ENCODE data around the gene SRPK2.

Gene SRPK2

DNA sequence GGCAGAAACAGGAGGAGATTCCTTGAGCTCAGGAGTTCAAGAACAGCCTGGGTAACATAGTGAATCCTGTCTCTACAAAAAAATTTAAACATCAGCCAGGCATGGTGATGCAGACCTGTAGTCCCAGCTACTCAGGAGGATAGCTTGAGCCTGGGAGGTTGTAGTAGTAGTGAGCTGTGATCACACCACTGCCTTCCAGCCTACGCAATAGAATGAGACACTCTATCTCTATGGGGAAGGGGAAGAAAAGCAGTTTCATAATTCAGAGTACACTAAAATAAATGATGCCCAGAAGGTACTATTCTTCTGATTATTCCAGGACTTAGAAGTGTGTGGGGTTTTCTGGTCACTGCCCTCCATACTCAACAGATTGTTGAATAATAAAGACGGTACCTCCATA, 197.4 kb downstream of the SRPK2 start:
- DNase-seq (ENCODE audit: low read depth), result no peak

DNA sequence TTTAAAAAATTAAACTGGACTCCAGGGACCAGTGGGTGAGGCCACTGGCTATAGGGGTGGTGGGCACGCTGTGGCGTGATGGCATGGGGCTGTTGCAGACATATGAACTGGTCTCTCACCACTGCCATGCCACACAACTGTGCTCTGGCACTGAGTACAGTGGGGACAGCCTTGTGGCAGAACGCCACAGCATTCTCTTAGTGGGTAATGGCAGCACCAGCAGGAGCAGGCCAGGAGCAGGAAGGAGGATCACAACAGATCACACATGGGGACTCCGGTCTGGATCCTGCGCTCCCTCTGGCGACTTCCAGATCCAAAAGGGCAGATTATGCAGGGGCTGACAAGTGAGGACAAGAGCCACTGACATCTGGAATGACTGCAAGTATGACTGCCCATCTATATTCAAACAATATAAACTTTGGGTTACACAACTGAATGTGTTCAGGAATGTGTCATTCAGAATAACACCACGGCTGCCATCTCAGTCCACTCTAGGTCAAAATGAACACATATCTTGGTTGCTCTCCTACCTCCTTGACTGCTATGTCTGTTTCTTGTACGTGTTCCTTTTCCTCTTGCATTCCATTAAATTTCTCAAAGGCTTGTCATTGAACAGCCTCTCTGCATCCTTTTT, 198.7 kb downstream of the SRPK2 start:
- no peak for DNase-seq (ENCODE audit: low read depth)

DNA sequence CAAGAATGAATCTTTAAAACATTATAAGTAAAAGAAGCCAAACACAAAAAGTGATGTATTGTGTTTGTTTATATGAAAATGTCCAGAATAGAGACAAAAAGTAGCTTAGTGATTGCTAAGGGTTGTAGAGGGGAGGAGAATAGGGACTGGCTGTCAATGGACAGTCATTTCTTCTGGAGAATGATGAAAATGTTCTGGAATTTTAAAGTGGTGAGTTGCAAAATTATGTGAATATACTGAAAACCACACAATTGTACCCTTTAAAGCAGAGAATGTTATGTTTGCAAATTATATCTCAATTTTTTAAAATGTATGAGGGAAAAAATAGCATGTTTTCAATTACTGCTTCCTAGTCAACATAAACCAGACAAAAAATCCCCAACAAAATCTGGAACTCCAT, 200.5 kb downstream of the SRPK2 start:
- peak; percentile 49 for DNase-seq (ENCODE audit: low read depth)

DNA sequence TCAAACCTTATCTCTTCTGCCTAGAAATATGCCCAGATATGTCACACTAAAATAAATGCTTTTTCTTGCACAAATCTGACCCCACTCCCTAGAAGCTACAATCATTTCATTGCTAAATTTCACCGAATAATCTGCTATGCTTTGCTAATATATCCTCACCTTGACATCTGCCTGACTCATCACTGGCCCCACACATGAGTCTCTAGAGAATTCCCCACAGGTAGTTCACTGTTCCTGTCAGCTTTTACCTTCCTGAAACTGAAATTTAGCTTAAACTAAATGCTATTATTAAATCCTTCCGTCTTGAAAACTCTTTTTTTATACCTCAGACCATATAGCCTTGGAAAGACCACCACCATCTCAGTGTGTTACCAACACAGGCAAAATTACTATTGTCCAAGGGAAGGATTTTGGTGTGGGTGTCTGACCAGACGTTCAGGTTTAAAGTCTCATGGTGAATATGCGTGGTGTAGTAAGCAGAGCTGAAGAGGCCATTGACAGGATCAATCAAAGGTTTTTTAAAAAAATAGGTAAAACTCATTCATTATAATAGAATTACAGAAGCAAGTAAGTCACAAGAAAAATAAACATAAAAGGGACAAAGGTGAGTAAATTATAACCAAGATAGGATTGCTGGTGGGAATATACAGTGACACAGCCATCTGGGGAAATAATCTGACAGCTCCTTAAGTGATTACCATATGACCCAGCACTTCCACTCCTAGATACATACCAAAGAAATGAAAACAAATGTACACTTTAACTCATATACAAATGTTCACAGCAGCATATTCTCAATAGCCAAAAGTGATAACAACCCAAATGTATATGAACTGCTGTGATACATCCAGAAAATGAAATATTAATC, 201.2 kb downstream of the SRPK2 start:
- DNase-seq (ENCODE audit: low read depth), result no peak

DNA sequence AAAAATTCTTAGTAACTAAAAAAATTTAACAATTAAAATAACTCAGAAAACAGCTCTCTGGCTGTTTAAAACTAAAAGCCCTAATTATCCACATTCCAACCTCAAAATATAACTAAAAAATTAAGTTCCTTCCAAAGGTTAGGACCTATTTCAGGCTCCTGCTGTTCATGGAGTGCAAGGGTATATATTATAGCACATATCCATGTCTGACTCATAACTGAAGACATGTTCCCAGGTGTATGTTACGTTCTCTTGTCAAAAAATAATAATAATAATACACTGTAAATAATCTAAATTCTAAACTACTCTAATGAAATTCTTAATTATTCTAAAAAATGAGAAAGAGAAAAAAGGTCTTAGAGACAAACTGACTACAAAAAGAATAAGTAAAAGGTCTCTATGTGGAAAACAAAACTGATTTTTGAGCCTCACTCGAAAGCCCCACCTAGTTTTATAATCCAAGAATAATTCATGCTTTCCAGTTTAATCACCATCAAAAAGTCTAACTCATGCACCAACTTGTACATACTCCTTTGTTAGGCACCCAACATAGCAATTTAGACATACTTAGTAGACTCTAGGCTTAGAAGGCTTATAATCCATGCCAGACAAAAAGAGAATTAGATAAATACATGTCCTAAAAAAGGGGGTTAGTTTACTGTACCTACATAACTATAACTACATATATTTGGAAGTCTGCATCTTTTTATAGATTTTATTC, 203.3 kb downstream of the SRPK2 start:
- no peak for DNase-seq (ENCODE audit: low read depth)

DNA sequence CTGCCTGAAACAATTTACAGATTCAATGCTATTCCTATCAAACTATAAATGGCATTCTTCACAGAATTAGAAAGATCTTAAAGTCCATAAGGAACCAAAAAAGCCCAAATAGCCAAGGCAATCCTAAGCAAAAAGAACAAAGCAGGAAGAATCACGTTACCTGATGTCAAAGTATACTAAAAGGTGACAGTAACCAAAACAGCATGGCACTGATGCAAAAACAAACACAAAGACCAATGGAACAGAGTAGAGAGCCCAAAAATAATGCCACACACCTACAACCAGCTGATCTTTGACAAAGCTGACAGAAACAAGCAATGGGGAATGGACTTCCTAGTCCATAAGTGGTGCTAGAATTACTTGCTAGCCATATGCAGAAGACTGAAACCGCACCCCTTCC, 208.7 kb downstream of the SRPK2 start:
- DNase-seq (ENCODE audit: low read depth), result no peak

DNA sequence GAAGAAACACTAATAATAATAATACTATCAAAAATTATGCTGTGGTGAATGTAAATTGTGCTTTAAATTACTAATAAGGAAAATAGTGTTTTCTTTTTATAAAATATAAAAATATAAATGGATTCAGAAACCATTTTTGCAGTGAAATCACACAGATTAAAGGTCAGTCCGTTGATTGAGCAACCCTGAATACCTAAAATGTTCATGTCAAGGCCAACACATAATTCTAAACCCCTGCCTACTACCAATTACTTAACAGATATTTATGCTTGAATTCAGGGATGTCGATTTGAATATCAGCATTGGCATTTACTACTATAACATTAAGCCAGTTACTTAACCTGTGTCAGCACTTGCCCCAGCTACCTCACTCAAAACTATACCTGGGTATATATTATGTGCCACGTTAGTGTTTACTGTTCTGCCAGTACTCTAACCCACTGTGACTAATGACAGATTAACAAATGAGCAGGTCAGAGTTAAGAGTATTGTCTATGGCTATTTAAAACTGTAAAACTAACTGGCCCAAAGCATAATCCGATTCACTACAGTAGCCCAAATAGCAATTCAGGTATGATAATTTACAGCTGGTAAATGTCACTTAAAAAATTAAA, 209.7 kb downstream of the SRPK2 start:
- DNase-seq (ENCODE audit: low read depth), result peak; percentile 12

DNA sequence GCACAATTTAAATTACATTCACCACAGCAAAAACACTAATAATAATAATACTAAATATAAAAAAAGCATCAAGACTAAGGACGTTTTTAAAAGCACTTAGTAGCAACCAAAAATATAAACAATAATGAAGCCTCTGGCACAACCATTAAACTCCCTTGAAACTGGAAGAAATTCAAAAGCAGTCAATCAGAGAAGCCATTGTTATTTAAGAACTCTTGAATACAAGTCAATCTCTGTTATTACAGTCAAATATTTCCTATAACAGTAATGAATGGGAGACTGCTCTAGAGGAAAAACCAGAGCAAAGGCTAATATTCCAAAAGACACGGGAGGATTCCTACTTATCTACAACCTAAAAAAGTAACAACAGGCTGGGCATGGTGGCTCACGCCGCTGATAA, 210.5 kb downstream of the SRPK2 start:
- DNase-seq (ENCODE audit: low read depth), result no peak

DNA sequence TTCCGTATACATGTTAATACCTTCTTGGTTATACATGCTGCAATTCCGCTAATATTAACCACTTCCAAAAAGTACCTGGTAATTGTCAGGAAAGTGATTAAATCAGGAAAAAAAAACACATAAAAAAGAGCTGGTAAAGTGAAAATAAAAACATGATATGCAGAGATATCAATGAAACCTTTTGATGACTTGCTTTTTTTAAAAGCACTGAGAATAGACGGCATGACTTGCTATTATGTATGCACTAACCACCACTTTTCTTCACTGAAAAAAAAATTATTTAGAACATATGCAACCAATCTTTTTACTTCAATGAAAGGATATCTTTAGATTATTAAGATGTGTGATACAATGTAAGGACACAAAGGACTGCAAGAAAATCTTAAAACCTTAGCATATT, 211.7 kb downstream of the SRPK2 start:
- DNase-seq (ENCODE audit: low read depth), result no peak

DNA sequence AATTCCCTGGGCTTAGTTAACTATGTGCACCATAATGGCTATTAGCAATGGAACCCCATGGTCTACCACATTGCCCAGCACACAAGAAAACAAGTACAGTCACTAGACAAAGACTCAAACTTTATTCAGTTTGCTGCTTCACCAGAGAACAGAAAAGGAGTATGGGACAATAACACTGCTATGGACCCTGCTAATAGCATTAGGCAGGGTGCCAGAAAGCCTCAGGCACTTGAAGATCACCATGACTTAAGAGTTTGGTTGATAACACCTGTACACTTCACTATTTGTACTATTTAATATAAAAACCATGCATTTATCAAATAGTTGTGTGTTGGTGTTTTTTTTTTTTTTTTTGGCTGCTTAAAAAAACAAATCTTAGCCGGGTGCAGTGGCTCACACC, 215.1 kb downstream of the SRPK2 start:
- DNase-seq (ENCODE audit: low read depth), result no peak

DNA sequence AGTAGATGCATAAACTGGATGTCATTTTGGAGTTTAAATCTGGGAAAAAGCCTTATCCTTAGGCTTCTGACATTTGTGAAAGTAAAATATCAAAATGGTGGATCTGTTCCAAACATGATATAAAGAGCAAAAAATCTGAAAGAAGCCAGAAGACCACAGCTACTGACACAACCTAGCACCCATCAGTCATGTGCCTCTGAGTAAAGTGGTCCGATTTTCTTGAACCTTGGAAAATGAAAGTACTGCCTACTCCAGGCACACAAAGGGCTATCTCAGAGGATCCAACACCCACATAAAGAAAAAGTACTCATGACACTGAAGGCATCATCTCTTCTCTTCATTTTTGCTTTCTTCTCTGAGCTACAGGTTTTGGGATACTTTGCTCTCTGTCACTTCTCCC, 224.0 kb downstream of the SRPK2 start:
- peak; percentile 10 for DNase-seq (ENCODE audit: low read depth)

DNA sequence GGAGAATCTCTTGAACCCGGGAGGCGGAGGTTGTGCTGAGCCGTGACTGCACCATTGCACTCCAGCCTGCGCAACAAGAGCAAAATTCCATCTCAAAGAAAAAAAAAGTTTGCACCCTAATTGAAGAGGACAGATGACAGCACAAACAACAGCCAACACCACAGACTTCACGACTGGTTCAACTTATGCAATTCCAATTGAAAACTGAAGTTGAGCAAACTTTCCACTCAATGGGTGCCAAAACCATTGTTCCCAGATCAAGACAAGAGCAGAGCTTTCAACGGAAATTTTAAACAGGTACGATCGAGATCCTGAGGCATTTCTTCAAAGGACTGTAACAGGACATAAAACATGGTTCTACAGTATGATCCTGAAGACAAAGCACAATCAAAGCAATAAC, 225.0 kb downstream of the SRPK2 start:
- DNase-seq (ENCODE audit: low read depth), result no peak

DNA sequence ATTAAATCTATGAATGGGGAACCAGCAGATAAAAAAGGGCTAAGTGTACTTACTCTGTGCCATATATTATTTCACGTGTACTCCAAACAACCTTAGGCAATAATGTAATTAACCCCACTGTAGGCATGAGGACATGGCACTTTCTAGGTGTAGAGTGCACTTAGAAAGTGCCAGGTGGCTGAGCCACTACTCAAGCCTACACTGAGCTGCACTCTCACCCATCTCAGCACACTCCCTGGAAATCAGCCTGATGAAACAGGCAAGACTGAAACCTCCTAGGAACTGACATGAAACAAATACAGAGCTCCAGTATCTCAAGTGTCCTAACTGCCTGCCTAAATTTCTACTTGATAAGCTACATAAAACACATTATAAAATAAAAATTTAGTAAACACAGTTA, 227.4 kb downstream of the SRPK2 start:
- no peak for DNase-seq (ENCODE audit: low read depth)

DNA sequence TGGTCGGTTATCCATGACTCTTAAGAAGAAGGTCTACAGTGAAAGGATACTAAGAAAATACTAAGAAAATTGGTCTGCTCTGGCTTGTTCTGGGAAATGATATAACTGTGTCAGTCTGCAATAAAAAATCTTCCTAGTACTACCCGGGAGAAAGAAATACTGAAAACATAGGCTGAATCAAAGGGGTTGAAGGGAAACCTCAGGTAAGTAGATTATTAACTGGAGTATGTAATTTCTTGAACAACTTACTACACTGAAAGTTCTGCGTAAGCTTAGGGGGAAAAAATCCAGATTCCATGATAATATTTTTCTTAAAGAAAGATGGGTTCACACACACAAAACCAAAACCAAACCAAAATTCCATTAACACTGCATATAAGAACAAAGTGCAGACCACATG, 231.4 kb downstream of the SRPK2 start:
- no peak for DNase-seq (ENCODE audit: low read depth)

DNA sequence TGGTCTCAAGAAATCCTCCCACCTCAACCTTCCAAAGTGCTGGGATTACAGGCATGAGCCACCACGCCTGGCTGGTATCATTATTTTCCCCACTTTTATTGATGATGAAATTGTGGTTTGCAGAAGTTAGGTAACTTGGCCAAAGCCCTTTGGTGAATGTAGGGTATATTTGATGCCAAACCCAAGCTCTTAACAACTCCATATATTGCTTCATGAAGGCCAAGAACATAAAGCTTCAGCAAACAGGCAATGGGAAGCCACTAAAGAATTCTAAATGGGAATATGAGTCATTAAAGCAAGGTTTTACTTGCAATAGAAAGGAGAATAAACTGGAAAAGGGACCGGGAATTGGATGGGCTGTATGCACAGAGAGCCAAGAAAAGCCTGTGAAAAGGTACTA, 232.0 kb downstream of the SRPK2 start:
- DNase-seq (ENCODE audit: low read depth), result no peak

DNA sequence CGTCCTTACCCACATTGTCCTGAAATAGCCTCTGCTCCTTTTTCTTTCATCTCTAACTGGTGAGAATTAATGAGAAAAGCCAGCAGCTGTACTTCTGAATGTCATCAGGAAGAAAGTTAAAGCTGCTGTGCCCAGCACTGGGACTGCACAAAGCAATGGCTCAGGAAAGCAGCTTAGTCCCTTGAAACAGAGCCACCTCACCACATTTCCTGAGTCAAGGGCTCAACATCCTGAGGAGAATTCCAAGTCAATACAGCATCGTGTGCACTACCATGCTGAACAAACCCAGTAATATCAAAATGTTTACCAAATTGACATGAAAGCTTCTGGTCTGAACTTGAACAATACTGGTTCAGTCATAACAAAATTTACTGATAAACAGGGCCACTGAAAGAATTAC, 234.6 kb downstream of the SRPK2 start:
- DNase-seq (ENCODE audit: low read depth), result no peak

DNA sequence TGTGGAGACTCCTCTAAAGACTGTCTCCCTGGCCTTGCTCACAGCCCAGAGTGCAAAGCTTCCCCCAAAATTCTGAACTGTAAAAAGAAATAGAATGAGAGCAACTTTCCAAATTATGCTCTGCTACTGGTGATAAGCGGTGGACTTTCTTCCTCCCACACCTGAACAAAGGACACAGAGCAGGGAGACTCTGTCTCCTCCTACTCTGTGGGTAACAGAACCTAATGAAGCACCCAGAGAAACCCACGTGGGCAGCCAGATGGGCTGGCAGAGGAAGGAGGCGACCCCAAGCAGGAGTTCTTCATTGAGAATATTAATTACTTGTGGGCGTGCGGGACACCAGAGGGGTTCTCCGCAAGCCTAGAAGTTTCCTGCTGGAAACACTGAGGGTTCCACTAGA, 235.2 kb downstream of the SRPK2 start:
- no peak for DNase-seq (ENCODE audit: low read depth)

DNA sequence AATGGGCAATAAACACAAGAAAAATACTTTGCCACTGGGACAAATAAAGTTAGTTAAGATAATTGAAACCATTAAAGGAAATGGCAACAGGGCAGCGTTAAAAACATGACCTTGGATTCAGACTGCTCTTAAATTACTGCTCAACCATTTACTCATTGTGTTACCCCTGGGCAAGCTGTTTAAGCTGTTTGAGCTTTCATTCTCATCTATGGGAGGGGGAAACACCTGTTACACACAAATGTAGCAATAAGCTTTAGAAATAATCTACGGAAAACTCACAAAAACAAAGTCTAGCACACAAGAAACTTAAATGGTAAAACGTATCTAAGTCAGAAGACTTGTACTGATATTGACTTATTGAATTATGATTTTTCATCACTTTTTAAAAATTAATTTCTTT, 237.6 kb downstream of the SRPK2 start:
- no peak for DNase-seq (ENCODE audit: low read depth)

DNA sequence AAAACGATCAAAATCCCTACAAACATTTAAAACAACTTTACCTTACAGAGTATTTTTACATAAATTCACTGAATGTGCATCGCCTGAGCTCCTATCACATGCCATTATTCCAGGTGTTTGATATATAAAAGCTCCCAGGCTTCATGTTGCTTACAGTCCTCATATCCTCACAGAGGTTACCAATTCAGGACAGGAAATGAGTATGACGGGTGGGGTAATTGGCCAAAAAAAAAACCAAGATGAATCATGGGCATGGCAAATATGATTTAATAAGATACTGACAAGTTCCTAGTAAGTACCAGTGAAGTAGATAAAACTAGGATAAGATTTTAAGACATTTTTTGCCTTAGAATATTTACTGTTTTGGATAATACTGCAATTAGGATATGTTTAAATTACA, 238.9 kb downstream of the SRPK2 start:
- DNase-seq (ENCODE audit: low read depth), result peak; percentile 66

DNA sequence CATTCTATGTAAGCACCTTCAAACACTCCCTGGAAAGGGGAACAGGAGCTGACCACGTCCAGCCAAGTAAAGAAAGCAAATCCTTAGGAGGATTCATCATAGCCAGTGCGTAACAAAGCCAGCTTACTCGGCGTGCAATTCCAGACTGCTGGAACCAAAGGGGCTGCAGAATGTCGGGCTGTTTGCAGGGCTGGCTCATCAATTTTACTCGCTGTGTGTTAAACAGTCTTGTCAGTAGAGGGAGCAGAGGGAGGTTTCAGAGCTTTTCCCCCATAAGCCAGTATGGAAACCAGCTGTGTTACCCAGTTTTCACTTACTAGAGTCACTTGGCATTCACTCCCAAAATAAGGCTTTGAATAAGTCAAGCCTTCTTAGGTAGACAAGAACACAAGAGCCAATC, 247.7 kb downstream of the SRPK2 start:
- peak; percentile 45 for DNase-seq (ENCODE audit: low read depth)

DNA sequence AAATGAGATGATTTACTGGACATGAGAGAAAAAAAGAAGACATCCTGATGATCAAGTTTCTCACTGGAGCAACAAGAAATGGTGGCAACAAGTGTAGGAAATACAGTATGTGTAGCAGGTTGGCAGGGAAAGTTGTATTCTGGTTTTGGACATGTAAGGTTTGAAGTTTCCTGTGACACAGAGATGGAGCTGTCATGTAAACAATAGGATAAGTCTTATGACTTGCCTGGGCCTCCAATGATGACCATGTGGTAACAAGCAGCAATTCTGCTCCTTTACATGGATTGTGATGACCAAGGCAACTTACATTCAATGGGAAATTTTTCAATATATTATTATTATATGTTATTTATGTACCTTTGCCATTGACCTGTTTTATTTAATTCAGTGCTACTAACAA, 249.3 kb downstream of the SRPK2 start:
- no peak for DNase-seq (ENCODE audit: low read depth)

DNA sequence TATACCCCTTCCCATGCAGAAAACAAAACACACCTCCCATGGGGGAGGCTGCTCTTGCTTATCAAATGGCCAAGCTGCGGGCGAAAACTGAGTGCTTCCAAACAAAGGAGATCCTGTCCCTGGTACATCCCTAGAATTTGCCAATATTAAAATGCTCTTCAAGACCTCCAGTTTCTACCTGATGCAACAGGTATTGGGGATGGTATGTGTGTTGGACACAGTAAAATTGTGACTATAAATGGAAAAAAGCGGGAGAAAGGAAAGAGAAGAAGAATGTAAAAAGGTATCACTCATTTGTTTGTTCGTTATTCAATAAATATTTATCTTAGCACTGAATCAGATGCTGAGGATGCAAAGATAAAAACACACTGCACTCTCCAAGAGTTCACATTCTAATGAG, 250.8 kb downstream of the SRPK2 start:
- no peak for DNase-seq (ENCODE audit: low read depth)

DNA sequence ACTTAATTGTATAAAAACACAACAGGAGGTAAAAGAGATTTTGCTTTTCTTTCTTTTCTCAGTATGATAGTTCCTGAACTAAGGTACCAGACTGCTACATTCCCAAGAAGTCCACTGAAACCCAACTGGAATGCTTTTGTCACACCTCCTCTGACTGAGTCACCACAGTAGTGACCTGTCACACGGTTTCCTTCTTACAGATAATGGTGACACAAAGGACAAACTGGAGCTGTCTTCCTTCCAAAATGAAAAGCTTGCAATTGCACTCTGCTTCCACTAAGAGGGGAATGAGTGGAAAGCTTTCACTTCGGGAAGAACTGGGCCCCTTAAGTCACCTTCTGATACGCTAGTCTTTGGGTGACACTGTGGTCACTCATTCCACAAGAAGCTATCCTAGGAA, 252.5 kb downstream of the SRPK2 start:
- DNase-seq (ENCODE audit: low read depth), result no peak

All from iris pigment epithelial cell (primary cell).